HG02610 (cell line): ENCODE measurements around the gene UBR4.

ENCODE experiments used
- ATAC-seq: cut with Tn5 transposase; IDR thresholded peaks from one replicate; pipeline ENCODE4 v1.9.1; 2021; ENCODE audit warnings: mild to moderate bottlenecking, moderate library complexity; ENCODE audit not compliant: unreplicated experiment

UBR4 gene

GRCh38 chr1:19059773-19060172, 150.3 kb downstream of the UBR4 start:
- no peak for ATAC-seq

GRCh38 chr1:19058476-19058797, 151.6 kb downstream of the UBR4 start:
- ATAC-seq, result no peak

- no peak for ATAC-seq
Observed at GRCh38 chr1:19057784-19058475, 152.1 kb downstream of the UBR4 start.

GRCh38 chr1:19057182-19057779, 152.8 kb downstream of the UBR4 start:
- ATAC-seq, result no peak

- no peak for ATAC-seq
Observed at GRCh38 chr1:19055701-19056100, 154.4 kb downstream of the UBR4 start.

- no peak for ATAC-seq
Observed at GRCh38 chr1:19055001-19055400, 155.1 kb downstream of the UBR4 start.

GRCh38 chr1:19054216-19054615, 155.8 kb downstream of the UBR4 start:
- ATAC-seq, result no peak

GRCh38 chr1:19053486-19053885, 156.6 kb downstream of the UBR4 start:
- no peak for ATAC-seq

GRCh38 chr1:19049798-19050197, 160.3 kb downstream of the UBR4 start:
- ATAC-seq, result no peak

- no peak for ATAC-seq
Observed at GRCh38 chr1:19049128-19049768, 160.8 kb downstream of the UBR4 start.

GRCh38 chr1:19046972-19047731, 162.9 kb downstream of the UBR4 start:
- ATAC-seq, result no peak

- no peak for ATAC-seq
Observed at GRCh38 chr1:19045898-19046880, 163.9 kb downstream of the UBR4 start.

- no peak for ATAC-seq
Observed at GRCh38 chr1:19044975-19045831, 164.9 kb downstream of the UBR4 start.

GRCh38 chr1:19044471-19044870, 165.6 kb downstream of the UBR4 start:
- no peak for ATAC-seq

- ATAC-seq, result no peak
Observed at GRCh38 chr1:19043579-19044443, 166.3 kb downstream of the UBR4 start.

GRCh38 chr1:19042675-19043578, 167.1 kb downstream of the UBR4 start:
- no peak for ATAC-seq

GRCh38 chr1:19040010-19040680, 169.9 kb downstream of the UBR4 start:
- no peak for ATAC-seq
